Transverse colon (tissue), 4 donors: Measurements from ENCODE around the gene C1QL1.

ENCODE experiments used
- EP300 ChIP-seq: sonication (generic); formaldehyde crosslinking; IDR thresholded peaks from one replicate; pipeline ENCODE4 v1.6.1; 2017; ENCODE audit warnings: antibody characterized with exemption, low read depth
- POLR2A ChIP-seq: fragments of 450-650 bp; IDR thresholded peaks from one replicate; pipeline ENCODE4 v1.6.1; 2016; ENCODE audit warnings: antibody characterized with exemption, mild to moderate bottlenecking, moderate library complexity
- POLR2AphosphoS5 ChIP-seq, 3 donors: sonication (generic); formaldehyde crosslinking; IDR thresholded peaks; one replicate each; pipeline ENCODE4 v1.6.1; 2016; ENCODE audit warnings: antibody characterized with exemption in 3 of 3
- TF ChIP-seq, protein P1 (sequence below), 5 experiments: fragments of 200-600 bp in 3 of 5; fragments of 450-650 bp in 2 of 5; sonication (generic) in 3 of 5; IDR thresholded peaks; 1 replicate in 2 of 5; 2 replicates in 3 of 5; pipeline ENCODE4 v1.5.1; 2016 to 2017; ENCODE audit warnings: antibody characterized with exemption in 5 of 5, inconsistent platforms in 3 of 5, mild to moderate bottlenecking in 2 of 5, moderate library complexity in 1 of 5

DNA sequence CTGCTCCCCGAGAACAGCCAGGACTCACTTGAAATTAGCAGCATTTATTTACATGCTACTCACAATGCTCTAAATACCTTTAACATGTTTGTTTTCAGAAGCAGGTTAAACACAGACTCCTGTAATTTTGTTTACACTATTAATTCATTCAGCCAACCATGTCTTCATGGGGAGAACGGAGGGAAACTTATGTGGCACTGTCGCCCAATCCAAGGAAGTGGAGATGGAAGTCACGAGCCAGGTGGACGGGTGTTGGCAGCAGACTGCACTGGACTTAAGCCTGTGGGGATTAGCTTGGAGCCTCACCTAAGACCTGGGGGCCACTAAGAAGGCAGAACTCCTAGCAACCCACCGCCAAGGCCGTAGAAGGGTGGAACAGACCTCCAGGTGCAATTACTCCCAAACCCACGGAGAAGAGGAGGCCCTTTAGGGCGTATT, 44.0 kb downstream of the C1QL1 start:
- TF ChIP-seq POLR2AphosphoS5 (IDR thresholded peaks at IDR 0.05): no peak
- no peak for TF ChIP-seq EP300
- TF ChIP-seq POLR2A: no peak
- TF ChIP-seq, protein P1, sequence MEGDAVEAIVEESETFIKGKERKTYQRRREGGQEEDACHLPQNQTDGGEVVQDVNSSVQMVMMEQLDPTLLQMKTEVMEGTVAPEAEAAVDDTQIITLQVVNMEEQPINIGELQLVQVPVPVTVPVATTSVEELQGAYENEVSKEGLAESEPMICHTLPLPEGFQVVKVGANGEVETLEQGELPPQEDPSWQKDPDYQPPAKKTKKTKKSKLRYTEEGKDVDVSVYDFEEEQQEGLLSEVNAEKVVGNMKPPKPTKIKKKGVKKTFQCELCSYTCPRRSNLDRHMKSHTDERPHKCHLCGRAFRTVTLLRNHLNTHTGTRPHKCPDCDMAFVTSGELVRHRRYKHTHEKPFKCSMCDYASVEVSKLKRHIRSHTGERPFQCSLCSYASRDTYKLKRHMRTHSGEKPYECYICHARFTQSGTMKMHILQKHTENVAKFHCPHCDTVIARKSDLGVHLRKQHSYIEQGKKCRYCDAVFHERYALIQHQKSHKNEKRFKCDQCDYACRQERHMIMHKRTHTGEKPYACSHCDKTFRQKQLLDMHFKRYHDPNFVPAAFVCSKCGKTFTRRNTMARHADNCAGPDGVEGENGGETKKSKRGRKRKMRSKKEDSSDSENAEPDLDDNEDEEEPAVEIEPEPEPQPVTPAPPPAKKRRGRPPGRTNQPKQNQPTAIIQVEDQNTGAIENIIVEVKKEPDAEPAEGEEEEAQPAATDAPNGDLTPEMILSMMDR (IDR thresholded peaks at IDR 0.05): no peak
